Measurements from ENCODE around the gene TCP11X2. TPM values are rescaled to one million over a fixed set of nuclear protein-coding genes. Genes with fewer than 3 reads are reported as not detected.
"Not testable (repeated sequence)": the region's sequence is repeated elsewhere in the genome, so short reads cannot be mapped to it uniquely, and the experiment has no call there.

Gene TCP11X2
- not detected for total RNA-seq (2021; ENCODE audit: unreplicated experiment)
- not detected for polyA plus RNA-seq (2012; ENCODE audit: insufficient read length)
- Bru-seq, nascent RNA = not detected
- BruChase-seq, experiment 1, labeled RNA remaining after a 2-hour chase = not detected
- not detected for BruChase-seq, experiment 2, labeled RNA remaining after a 6-hour chase
- long read RNA-seq = 0 reads

DNA sequence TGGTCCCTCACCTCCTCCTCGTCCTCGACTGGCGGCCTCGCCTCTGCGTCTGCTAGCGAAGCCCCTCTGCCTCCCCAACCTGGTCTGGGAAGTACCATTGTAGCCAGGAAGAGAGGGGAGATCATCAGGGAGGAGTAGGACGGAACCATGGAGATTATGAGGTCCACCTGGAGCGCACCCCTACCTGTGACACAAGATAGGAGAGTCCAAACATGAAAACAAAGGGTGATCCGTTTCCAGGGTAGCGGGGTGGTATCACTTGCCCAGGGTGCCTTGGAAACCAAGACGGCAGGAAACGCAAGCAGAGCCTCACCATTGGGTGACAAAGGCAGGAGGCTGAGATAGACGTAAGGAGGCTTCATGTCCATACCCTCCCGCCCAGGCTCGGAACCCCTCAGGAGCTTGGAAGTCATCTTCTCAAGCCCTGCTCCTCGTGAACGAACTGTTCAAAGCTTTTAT, at the start of gene TCP11X2:
TCP11X2 (minus strand) TSS at position 51 of the 459 bp plus-strand sequence.
- H3K36me3 ChIP-seq (ENCODE audit: control insufficient read depth, insufficient read depth, low read length); H3K27ac ChIP-seq (ENCODE audit: low read length); H3K9me3 ChIP-seq (ENCODE audit: control insufficient read depth, insufficient read depth, low read depth, low read length); ATAC-seq; POLR2A ChIA-PET; CTCF ChIA-PET; DNase-seq (ENCODE audit: low read depth, low spot score); H3K27me3 ChIP-seq (ENCODE audit: control insufficient read depth, insufficient read depth, low read length); in situ Hi-C loops (cut with HindIII; ENCODE audit: low pct_unique_long_range_greater_than_20kb, low sequenced_read_pairs); BruUV-seq (replicated peaks); H3K4me1 ChIP-seq (ENCODE audit: control insufficient read depth, insufficient read depth, low read length); H3K4me3 ChIP-seq (ENCODE audit: low read depth in 2 of 2, low read length in 2 of 2); intact Hi-C loops (cut with micrococcal nuclease; ENCODE audit: unreplicated experiment): not testable (repeated sequence)

DNA sequence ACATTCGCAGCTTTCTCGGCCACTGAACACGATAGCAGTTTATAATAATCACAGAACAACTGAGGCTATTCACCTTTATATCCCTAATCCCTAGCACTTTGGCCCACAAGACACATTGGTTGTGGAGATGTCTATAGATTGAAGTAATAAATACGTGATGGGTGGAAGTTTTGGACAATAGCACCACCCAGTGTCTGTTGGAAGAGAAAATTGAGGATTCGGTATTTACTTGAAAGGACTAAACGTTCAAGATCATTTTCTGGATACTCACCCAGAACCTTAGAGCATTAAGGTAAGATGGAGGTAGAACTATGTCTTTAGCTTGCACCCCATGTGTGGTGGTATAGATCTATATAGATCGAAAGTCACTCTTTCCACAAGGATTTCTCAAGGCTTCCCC, 45.7 kb upstream of the TCP11X2 start:
- ChIA-PET CTCF (interaction anchor here (0.6 kb wide), 1 partner anchor 143 kb away, joined by 3 read pairs; no protein-coding TSS in a partner anchor), POLR2A (no interaction called here)
- peak; percentile 60 for ATAC-seq
- Histone ChIP-seq H3K36me3 (ENCODE audit: control insufficient read depth, insufficient read depth, low read length) (no peaks in the 10 kb centered on the region), H3K27me3 (ENCODE audit: control insufficient read depth, insufficient read depth, low read length) (peaks cover 19% of the 10 kb centered on the region), H3K4me3 (ENCODE audit: low read depth in 2 of 2, low read length in 2 of 2) (peak overlapping the region in 1 of 2 experiments; percentile 53; a peak in 2 of 4 replicates), H3K9me3 (ENCODE audit: control insufficient read depth, insufficient read depth, low read depth, low read length) (no peaks in the 10 kb centered on the region), H3K27ac (ENCODE audit: low read length) (no peak overlapping the region), H3K4me1 (ENCODE audit: control insufficient read depth, insufficient read depth, low read length) (peaks cover 3% of the 10 kb centered on the region)
- no TSS peak for BruUV-seq (replicated peaks)
- DNase-seq (ENCODE audit: low read depth, low spot score) = no peak
- TF ChIP-seq SIN3A (IDR thresholded peaks at IDR 0.05; ENCODE audit: borderline replicate concordance, insufficient read depth, low read depth, low read length) (no peak), CTCF (IDR thresholded peaks at IDR 0.05) (peak; percentile 44; the same call in 1 of the 2 replicates), TCF7L2 (IDR thresholded peaks at IDR 0.05; ENCODE audit: low read depth, low read length) (no peak), POLR2AphosphoS5 (IDR thresholded peaks at IDR 0.05; ENCODE audit: low read depth, low read length) (no peak), REST (IDR thresholded peaks at IDR 0.05; ENCODE audit: insufficient read depth in 1 of 2, low read depth in 2 of 2, low read length in 1 of 2) (no peak)
- intact Hi-C loops (cut with micrococcal nuclease; ENCODE audit: unreplicated experiment) = no loop called here
- in situ Hi-C loops (cut with HindIII; ENCODE audit: low pct_unique_long_range_greater_than_20kb, low sequenced_read_pairs) = no loop called here

Measured in Panc1 (cell line).